AG04450 (cell line): ENCODE results near the gene TGFBR1. TPM values are rescaled to one million over a fixed set of nuclear protein-coding genes. Genes with fewer than 3 reads are reported as not detected.

ENCODE experiments used
- CTCF ChIA-PET: fragments of 300-600, 350-600 bp; formaldehyde crosslinking; extraction: SDS; loops from one replicate; lab custom pipeline; 2022; ENCODE audit warnings: antibody characterized with exemption, inconsistent platforms; lab: Charles Lee
- POLR2A ChIA-PET: fragments of 350-600 bp; formaldehyde crosslinking; extraction: SDS; loops from one replicate; lab custom pipeline; 2021; ENCODE audit warnings: antibody characterized with exemption, inconsistent platforms; lab: Yijun Ruan, JAX
- DNase-seq: peaks from one replicate; pipeline ENCODE4 v3.0.0-alpha.2; 2011; ENCODE audit warnings: low read depth, low spot score
- H3K27ac ChIP-seq: one replicate; pipeline ENCODE4 v1.5.1; 2012; ENCODE audit warnings: low read depth, low read length, control low read depth
- H3K27me3 ChIP-seq: one replicate; pipeline ENCODE4 v1.6.0; 2012; ENCODE audit warnings: low read length; ENCODE audit not compliant: control insufficient read depth, insufficient read depth
- H3K4me3 ChIP-seq: 2 replicates; pipeline ENCODE4 v1.5.1; 2011; ENCODE audit warnings: mild to moderate bottlenecking, low read depth, low read length, control low read depth
- H3K9me3 ChIP-seq: 2 replicates; pipeline ENCODE4 v1.5.1; 2012; ENCODE audit warnings: low read length; ENCODE audit not compliant: control insufficient read depth, insufficient read depth
- CTCF ChIP-seq: IDR thresholded peaks from 2 replicates; pipeline ENCODE4 v1.5.1; 2011; ENCODE audit warnings: low read depth, low read length, control low read depth, inconsistent platforms
- polyA plus RNA-seq: library from polyadenylated mRNA; depleted of rRNA; stranded (reverse); fragments of >200 nt; gene quantifications from 2 replicates; pipeline ENCODE4 v1.2.3, GENCODE V29; 2011

Gene TGFBR1
- polyA plus RNA-seq, 1 experiment, result 86.3 TPM

- ChIA-PET POLR2A (interaction anchor here (0.6 kb wide), 1 partner anchor 11 kb away, joined by 4 read pairs; no protein-coding TSS in a partner anchor), CTCF (interaction anchor here (1.1 to 1.6 kb wide), 2 partner anchors 145 to 147 kb away, joined by 4 to 5 read pairs; no protein-coding TSS in a partner anchor)
- H3K27ac ChIP-seq, result no peak overlapping the region
- H3K27me3 ChIP-seq, result no peaks in the 10 kb centered on the region
- H3K9me3 ChIP-seq, result no peaks in the 10 kb centered on the region
- no peak for DNase-seq
- TF ChIP-seq CTCF, result no peak
- no peak overlapping the region for H3K4me3 ChIP-seq
Measured at GRCh38 chr9:99146574-99146973, 41.7 kb downstream of the TGFBR1 start.

DNA sequence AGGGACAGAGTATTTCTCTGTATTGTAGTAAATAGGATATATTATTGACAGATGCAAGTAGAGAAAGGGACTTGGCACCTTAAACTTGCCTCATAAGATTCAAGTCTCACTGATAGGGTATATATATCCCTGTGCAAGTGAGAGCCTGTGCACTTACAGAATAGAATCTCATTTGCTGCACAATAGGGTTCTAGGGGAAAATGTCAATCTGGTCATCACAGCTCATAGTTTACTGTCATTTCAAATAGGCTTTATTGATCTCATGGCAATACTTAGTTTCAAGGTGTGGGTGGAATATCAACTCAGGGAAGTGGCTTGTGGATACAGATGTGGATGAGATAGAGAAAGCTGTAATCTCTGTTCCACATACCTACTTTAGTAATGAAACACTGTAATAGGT lies 42.3 kb downstream of the TGFBR1 start:
- CTCF ChIA-PET, result interaction anchor here (1.0 to 1.1 kb wide), 2 partner anchors 146 to 172 kb away, joined by 3 to 5 read pairs; no protein-coding TSS in a partner anchor

DNA sequence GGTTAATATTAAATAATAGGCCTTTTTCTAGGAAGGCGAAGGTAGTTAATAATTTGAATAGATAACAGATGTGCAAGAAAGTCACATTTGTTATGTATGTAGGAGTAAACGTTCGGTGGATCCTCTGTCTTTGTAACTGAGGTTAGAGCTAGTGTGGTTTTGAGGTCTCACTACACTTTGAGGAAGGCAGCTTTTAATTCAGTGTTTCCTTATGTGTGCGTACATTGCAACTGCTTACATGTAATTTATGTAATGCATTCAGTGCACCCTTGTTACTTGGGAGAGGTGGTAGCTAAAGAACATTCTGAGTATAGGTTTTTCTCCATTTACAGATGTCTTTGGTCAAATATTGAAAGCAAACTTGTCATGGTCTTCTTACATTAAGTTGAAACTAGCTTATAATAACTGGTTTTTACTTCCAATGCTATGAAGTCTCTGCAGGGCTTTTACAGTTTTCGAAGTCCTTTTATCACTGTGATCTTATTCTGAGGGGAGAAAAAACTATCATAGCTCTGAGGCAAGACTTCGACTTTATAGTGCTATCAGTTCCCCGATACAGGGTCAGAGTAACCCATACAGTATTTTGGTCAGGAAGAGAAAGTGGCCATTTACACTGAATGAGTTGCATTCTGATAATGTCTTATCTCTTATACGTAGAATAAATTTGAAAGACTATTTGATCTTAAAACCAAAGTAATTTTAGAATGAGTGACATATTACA lies 45.7 kb downstream of the TGFBR1 start:
- Histone ChIP-seq H3K27me3 (no peaks in the 10 kb centered on the region), H3K4me3 (no peak overlapping the region), H3K27ac (no peak overlapping the region), H3K9me3 (no peaks in the 10 kb centered on the region)
- POLR2A ChIA-PET, result no interaction called here
- no peak for DNase-seq
- TF ChIP-seq CTCF, result no peak
- CTCF ChIA-PET, result interaction anchor here (0.9 to 1.9 kb wide), 6 partner anchors 9 to 289 kb away, joined by 3 to 11 read pairs (median 4); no protein-coding TSS in a partner anchor

More for the DNA sequence above, 42.3 kb downstream of the TGFBR1 start:
- DNase-seq, result no peak
- H3K4me3 ChIP-seq, result no peak overlapping the region
- TF ChIP-seq CTCF, result no peak
- H3K27me3 ChIP-seq, result no peaks in the 10 kb centered on the region
- H3K27ac ChIP-seq, result no peak overlapping the region
- H3K9me3 ChIP-seq, result no peaks in the 10 kb centered on the region
- POLR2A ChIA-PET, result interaction anchor here (0.6 kb wide), 1 partner anchor 12 kb away, joined by 4 read pairs; no protein-coding TSS in a partner anchor

GRCh38 chr9:99154356-99154755 lies 49.4 kb downstream of the TGFBR1 start:
- CTCF ChIA-PET, result interaction anchor here (0.9 kb wide), 1 partner anchor 115 kb away, joined by 3 read pairs; no protein-coding TSS in a partner anchor
- no peak for TF ChIP-seq CTCF
- H3K9me3 ChIP-seq, result no peaks in the 10 kb centered on the region
- no peak overlapping the region for H3K27ac ChIP-seq
- DNase-seq, result no peak
- H3K4me3 ChIP-seq, result no peak overlapping the region
- POLR2A ChIA-PET, result no interaction called here
- H3K27me3 ChIP-seq, result no peaks in the 10 kb centered on the region

GRCh38 chr9:99155736-99156135 lies 50.8 kb downstream of the TGFBR1 start:
- POLR2A ChIA-PET, result no interaction called here
- no peak for DNase-seq
- Histone ChIP-seq H3K9me3 (no peaks in the 10 kb centered on the region), H3K27me3 (peaks cover 3% of the 10 kb centered on the region), H3K4me3 (no peak overlapping the region), H3K27ac (no peak overlapping the region)
- TF ChIP-seq CTCF, result no peak
- CTCF ChIA-PET, result no interaction called here
